Endodermal cell (in vitro differentiated cells): ENCODE measurements around the gene ADAMTS6. TPM values are rescaled to one million over a fixed set of nuclear protein-coding genes. Genes with fewer than 3 reads are reported as not detected.

ENCODE experiments used
- DNase-seq: peaks from one replicate; pipeline ENCODE4 v3.0.0-alpha.2; 2017
- H3K27ac ChIP-seq: 2 replicates; pipeline ENCODE4 v1.5.1; 2013; ENCODE audit warnings: mild to moderate bottlenecking, low read depth, low read length, moderate library complexity
- H3K27me3 ChIP-seq: 2 replicates; pipeline ENCODE4 v1.6.1; 2013; ENCODE audit warnings: mild to moderate bottlenecking, low read length, moderate library complexity; ENCODE audit not compliant: insufficient read depth, control insufficient read depth, poor library complexity, severe bottlenecking
- H3K36me3 ChIP-seq: 2 replicates; pipeline ENCODE4 v1.7.0; 2013; ENCODE audit warnings: mild to moderate bottlenecking, low read length, moderate library complexity; ENCODE audit not compliant: control insufficient read depth, insufficient read depth
- H3K4me1 ChIP-seq: one replicate; pipeline ENCODE4 v1.7.0; 2013; ENCODE audit warnings: low read length; ENCODE audit not compliant: control insufficient read depth, insufficient read depth
- H3K4me3 ChIP-seq: 2 replicates; pipeline ENCODE4 v1.5.1; 2013; ENCODE audit warnings: mild to moderate bottlenecking, low read length, moderate library complexity
- H3K9ac ChIP-seq: 2 replicates; pipeline ENCODE4 v1.6.1; 2013; ENCODE audit warnings: mild to moderate bottlenecking, low read length, moderate library complexity; ENCODE audit not compliant: poor library complexity, severe bottlenecking; ENCODE audit errors: extremely low read depth
- H3K9me3 ChIP-seq: 2 replicates; pipeline ENCODE4 v1.6.1; 2013; ENCODE audit warnings: mild to moderate bottlenecking, low read length, moderate library complexity; ENCODE audit not compliant: control insufficient read depth
- H3K27ac Mint-ChIP-seq: 2 replicates; pipeline ENCODE4 v1.8.0; 2020; ENCODE audit warnings: mixed read lengths
- H3K27me3 Mint-ChIP-seq: 2 replicates; pipeline ENCODE4 v1.8.0; 2021; ENCODE audit warnings: mild to moderate bottlenecking, mixed read lengths; ENCODE audit not compliant: insufficient read depth
- H3K36me3 Mint-ChIP-seq: 2 replicates; pipeline ENCODE4 v1.8.0; 2020; ENCODE audit warnings: low read depth, mixed read lengths
- H3K4me1 Mint-ChIP-seq: 2 replicates; pipeline ENCODE4 v1.8.0; 2020; ENCODE audit warnings: mixed read lengths
- H3K4me3 Mint-ChIP-seq: 2 replicates; pipeline ENCODE4 v1.8.0; 2020; ENCODE audit warnings: mild to moderate bottlenecking, moderate library complexity, mixed read lengths
- H3K9me3 Mint-ChIP-seq: 2 replicates; pipeline ENCODE4 v1.8.0; 2020; ENCODE audit warnings: mild to moderate bottlenecking, mixed read lengths
- CTCF ChIP-seq: fragments of 200-600 bp; sonication (generic); conservative IDR thresholded peaks from 2 replicates; pipeline ENCODE4 v1.5.0; 2021; ENCODE audit warnings: antibody characterized with exemption, mild to moderate bottlenecking
- WGBS, 2 experiments: methylation state at CpG; one replicate each; pipeline versions ENCODE4 v1.1.5 to v1.1.7; 2013; ENCODE audit warnings: missing lambda C conversion rate in 2 of 2, mixed read lengths in 1 of 2; ENCODE audit not compliant: insufficient coverage in 1 of 2, insufficient read length in 1 of 2; 5-methylcytosine and 5-hydroxymethylcytosine counted together
- total RNA-seq, 2 donors: library from RNA; stranded (reverse); fragmentation: NEBNext Ultra II Directional in 1 of 2; extraction: Animal tissue kit (Norgen Biotek cat#: 25700) in 1 of 2; gene quantifications; 2 replicates in 1 of 2; 3 replicates in 1 of 2; pipeline ENCODE4 v1.2.1, GENCODE V29; 2021

Gene ADAMTS6
- total RNA-seq, 2 donors from 2014 or later = 2.8 to 4.3 TPM

- WGBS, 2 experiments = 86 to 92% methylated on average over 2 to 6 of the region's 6 CpGs
- H3K27me3 Mint-ChIP-seq = no peaks in the 10 kb centered on the region
- no peak for DNase-seq
- no peaks in the 10 kb centered on the region for H3K36me3 Mint-ChIP-seq
- peaks cover 4% of the 10 kb centered on the region for H3K4me1 ChIP-seq
- no peaks in the 10 kb centered on the region for H3K27me3 ChIP-seq
- no peaks in the 10 kb centered on the region for H3K9me3 Mint-ChIP-seq
- H3K27ac Mint-ChIP-seq = no peak overlapping the region
- H3K4me1 Mint-ChIP-seq = peaks cover 29% of the 10 kb centered on the region
- H3K9ac ChIP-seq = no peak overlapping the region
- no peaks in the 10 kb centered on the region for H3K36me3 ChIP-seq
- H3K4me3 Mint-ChIP-seq = no peak overlapping the region
- H3K9me3 ChIP-seq = no peaks in the 10 kb centered on the region
- no peak overlapping the region for H3K27ac ChIP-seq
- no peak overlapping the region for H3K4me3 ChIP-seq
- TF ChIP-seq CTCF = no peak
Observed at GRCh38 chr5:65126542-65127069, 355.1 kb downstream of the ADAMTS6 start.

- no peak overlapping the region for H3K27ac Mint-ChIP-seq
- H3K4me1 Mint-ChIP-seq = peaks cover 26% of the 10 kb centered on the region
- Histone ChIP-seq H3K27me3 (no peaks in the 10 kb centered on the region), H3K4me3 (no peak overlapping the region), H3K27ac (no peak overlapping the region), H3K36me3 (no peaks in the 10 kb centered on the region), H3K4me1 (peaks cover 4% of the 10 kb centered on the region), H3K9ac (no peak overlapping the region), H3K9me3 (no peaks in the 10 kb centered on the region)
- no peaks in the 10 kb centered on the region for H3K9me3 Mint-ChIP-seq
- H3K27me3 Mint-ChIP-seq = no peaks in the 10 kb centered on the region
- no peak for TF ChIP-seq CTCF
- H3K36me3 Mint-ChIP-seq = no peaks in the 10 kb centered on the region
- peak; percentile 59 for DNase-seq
- H3K4me3 Mint-ChIP-seq = no peak overlapping the region
- WGBS, 2 experiments = 79 to 85% methylated on average over 11 to 16 of the region's 16 CpGs
Observed at GRCh38 chr5:65125591-65126541, 355.9 kb downstream of the ADAMTS6 start.

- no peak overlapping the region for H3K4me3 ChIP-seq
- no peak for TF ChIP-seq CTCF
- Mint-ChIP-seq H3K27me3 (no peaks in the 10 kb centered on the region), H3K4me1 (peaks cover 23% of the 10 kb centered on the region), H3K9me3 (peaks cover 11% of the 10 kb centered on the region), H3K4me3 (no peak overlapping the region), H3K36me3 (no peaks in the 10 kb centered on the region), H3K27ac (no peak overlapping the region)
- H3K9ac ChIP-seq = no peak overlapping the region
- no peak for DNase-seq
- 94 to 96% methylated on average over 5 to 10 of the region's 10 CpGs for WGBS, 2 experiments
- H3K27ac ChIP-seq = no peak overlapping the region
- H3K27me3 ChIP-seq = no peaks in the 10 kb centered on the region
- H3K9me3 ChIP-seq = peaks cover 17% of the 10 kb centered on the region
- peaks cover 4% of the 10 kb centered on the region for H3K4me1 ChIP-seq
- no peaks in the 10 kb centered on the region for H3K36me3 ChIP-seq
Observed at GRCh38 chr5:65121880-65122436, 359.8 kb downstream of the ADAMTS6 start.
